GM12801 (cell line): ENCODE data around the gene SOX21.

ENCODE experiments used
- TF ChIP-seq, protein P1 (sequence below): IDR thresholded peaks from one replicate; pipeline ENCODE4 v1.5.1; 2011; ENCODE audit warnings: control low read depth; ENCODE audit not compliant: insufficient read length; ENCODE audit errors: extremely low read depth

The SOX21 gene

DNA sequence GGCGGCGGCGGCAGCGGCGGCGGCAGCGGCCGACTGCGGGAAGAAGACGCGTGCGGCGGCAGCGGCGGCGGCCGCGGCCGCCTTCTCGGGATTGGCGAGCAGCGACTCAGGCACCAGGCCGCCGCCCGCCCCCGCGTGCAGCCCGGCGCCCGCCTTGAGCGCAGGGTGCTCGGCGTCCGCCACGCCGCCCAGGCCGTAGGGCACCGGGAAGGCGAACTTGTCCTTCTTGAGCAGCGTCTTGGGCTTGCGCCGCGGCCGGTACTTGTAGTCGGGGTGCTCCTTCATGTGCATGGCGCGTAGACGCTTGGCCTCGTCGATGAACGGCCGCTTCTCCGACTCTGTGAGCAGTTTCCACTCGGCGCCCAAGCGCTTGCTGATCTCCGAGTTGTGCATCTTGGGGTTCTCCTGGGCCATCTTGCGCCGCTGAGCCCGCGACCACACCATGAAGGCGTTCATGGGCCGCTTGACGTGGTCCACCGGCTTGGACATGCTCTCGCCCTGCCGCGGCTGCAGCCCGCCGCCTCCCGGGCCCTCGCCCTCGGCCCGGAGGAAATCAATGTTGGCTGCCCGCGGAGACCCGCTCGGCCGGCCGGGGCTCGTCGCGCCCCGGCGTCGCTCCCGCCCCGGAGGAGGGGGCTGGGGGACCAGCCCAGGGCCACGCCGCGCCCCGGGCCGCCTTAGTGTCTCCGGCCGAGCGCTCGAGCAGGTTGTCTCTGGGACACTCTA lies 621 bp downstream of the SOX21 start:
- TF ChIP-seq, protein P1, sequence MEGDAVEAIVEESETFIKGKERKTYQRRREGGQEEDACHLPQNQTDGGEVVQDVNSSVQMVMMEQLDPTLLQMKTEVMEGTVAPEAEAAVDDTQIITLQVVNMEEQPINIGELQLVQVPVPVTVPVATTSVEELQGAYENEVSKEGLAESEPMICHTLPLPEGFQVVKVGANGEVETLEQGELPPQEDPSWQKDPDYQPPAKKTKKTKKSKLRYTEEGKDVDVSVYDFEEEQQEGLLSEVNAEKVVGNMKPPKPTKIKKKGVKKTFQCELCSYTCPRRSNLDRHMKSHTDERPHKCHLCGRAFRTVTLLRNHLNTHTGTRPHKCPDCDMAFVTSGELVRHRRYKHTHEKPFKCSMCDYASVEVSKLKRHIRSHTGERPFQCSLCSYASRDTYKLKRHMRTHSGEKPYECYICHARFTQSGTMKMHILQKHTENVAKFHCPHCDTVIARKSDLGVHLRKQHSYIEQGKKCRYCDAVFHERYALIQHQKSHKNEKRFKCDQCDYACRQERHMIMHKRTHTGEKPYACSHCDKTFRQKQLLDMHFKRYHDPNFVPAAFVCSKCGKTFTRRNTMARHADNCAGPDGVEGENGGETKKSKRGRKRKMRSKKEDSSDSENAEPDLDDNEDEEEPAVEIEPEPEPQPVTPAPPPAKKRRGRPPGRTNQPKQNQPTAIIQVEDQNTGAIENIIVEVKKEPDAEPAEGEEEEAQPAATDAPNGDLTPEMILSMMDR, result no peak

DNA sequence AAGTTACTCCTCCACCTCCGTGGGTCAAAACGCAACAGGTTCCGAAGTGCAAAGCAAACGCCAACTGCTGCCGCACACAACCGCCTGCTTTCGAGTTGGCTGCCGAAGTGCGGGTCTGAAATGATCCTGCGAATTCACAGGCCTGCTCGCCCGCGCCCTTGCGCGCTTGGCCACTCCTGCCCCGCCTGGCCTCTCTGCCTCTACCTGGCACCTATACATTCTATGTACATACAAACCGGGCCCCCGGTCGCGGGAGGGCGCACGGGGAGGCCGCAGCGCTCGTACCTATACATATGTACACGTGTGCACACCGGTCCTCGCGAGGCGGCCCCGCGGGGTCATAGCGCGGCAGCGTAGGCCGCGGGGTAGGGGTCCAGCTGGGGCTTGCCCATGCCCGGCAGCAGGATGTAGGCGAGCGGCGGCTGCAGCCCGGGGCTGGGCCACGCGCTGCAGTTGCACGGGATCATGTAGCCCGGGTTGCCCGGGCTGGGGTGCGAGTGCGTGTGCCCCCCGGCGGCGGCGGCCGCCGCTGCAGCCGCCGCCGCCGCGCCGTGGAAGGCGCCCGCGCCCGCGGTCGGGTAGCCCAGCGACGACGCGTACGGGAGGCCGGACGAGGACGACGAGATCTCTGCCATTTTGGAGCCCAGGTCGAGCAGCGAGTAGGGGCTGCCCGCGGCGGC lies 1.3 kb downstream of the SOX21 start:
- TF ChIP-seq, protein P1, result no peak

DNA sequence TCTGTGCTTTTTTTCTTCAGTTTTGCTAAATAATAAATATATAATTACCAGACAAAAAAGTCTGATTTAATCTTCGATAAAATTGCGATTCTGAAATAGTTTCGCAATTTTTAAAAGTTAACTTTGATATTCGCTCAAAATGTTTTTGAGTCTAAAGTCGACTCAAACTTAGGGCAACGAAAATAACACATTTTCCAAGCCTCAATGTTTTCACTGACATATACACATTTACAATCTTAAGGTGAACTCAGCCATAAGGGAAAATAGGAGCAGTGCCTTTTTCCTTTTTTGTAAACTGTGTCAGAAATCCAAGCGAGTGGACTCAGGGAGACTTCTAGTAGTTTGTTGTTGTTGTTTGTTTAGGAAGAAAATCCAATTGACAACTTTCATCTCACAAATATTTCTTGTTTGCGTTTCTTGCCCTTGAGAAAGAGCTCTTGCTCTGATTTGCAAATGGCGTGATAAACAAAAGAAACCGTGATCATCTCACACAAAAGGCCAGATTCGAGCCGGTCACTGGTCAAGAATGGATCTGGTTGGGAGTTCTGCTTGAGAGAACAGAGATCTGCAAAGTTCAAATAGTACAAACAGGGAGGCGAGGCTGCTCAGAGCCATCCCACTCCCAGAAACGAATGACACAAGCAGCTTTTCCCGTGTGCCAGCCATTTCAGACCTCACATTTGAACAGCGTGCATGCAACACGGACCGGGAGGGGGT lies 2.1 kb downstream of the SOX21 start:
- TF ChIP-seq, protein P1, result no peak

DNA sequence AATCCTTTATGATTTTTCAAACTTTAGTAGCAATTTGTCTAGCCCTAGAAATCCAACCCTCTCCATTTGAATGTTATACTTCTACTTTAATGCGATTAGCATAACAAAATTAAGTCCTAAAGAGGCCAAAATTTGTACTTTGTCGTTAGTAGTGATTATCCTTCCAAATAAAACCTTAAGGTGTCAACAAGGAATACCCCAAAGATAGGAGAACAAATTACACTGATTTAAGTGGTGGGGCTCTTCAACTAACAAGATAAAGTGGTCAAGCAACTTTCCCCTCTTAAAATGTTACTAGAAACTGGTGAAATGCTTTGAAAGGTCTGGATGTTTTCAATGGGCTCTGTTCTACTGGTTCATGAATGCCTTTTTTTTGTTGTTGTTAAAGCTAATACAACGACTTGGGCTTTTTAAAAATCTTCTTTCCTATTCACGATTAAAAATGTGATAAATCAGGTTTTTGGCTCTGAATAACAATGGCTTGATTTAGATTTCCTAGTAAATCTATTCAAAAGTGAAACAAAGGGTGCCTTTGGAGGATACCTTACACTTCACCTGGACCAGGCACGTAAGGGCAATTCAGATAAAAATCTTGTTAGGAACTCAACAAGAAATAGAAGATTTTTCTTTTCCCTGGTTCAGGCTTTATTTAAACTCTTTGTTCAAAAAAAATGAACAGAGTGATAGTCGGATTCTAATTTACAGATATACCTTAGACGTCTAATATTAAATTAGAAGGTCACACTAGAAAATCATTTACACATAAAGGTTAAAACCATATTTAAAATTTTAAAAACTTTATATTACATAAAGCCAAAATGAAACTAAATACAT lies 3.1 kb downstream of the SOX21 start:
- TF ChIP-seq, protein P1, result no peak

DNA sequence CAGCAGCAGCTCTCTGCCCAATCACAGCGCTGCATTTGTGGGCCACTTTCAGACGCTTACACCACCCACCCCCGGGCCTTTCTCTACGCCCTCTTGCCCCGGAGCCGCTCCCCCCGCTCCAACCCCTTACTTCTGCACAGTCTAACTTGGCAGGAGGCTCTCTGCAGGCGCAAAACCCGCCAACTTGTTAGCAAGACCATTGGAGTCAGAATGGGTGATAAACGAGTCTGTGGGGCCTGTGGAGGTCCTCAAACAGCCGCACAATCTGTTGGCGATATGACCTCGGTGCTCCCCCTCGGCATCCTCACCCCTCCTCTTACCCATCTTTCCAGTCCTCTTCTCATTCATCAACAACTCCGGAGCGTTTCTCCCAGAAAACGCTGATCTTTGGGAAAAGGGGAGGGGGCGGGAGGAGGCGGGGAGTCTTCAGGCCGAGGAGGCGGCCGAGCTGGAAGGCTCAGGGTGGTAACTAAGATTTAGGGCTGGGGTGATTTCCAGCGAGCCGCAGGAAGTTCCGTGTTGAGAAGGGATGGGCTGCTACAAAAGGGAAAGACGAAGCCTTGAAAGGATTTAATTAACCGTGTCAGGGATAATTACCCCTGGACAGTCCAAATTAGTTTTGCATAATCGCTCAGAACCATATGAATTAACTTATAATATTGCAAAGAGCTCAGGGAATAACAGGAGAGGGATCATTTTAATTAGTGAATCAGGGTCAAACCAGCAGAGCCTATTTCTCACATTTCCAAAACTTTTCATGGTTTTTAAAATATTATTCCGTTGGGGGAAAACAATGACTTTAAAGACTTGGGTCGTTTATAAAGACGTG lies 4.1 kb downstream of the SOX21 start:
- TF ChIP-seq, protein P1, result no peak

DNA sequence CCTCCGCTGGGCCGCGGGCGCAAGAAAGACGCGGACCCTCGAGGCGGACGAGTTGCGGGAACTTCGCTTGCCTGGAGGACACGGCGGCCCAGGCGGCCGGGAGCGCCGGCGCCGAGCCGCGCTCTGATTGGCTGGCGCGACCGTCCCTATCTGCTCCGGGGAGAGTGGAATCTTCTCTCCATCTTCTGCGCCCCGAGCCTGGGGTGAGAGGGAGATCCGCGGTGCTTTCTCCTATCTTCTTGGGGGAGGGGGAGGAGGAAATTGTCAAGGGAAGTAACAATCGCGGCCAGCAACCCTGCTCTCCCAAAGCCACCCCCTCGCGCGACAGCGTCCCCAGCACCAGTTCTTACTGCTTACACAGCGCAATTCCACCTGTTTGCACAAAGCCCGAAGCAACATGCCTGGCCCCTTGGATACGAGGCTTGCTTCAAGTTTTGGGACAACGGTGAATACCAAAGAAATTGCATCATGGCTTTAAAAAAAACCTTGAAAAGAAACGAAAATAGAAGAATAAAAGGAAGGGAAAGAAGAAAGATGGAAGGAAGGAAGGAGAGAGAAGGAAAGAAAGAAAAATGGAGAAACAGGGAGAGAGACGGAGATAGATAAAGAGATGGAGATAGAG lies 4.8 kb downstream of the SOX21 start:
- TF ChIP-seq, protein P1, result no peak
